A673 (cell line): ENCODE data around the gene MYO1E.

Source experiments
- CTCF ChIP-seq: fragments of 300-800, 200-600 bp; sonication (generic); conservative IDR thresholded peaks from 2 replicates; pipeline ENCODE4 v1.5.1; 2017; ENCODE audit warnings: low read depth, mild to moderate bottlenecking, antibody characterized with exemption, low read length, moderate library complexity, mixed read lengths
- EZH2 ChIP-seq: fragments of 200-600 bp; sonication (generic); IDR thresholded peaks from 2 replicates; pipeline ENCODE4 v1.6.1; 2017; ENCODE audit warnings: borderline replicate concordance, low read depth, mild to moderate bottlenecking, mixed read lengths, antibody characterized with exemption, low read length; ENCODE audit not compliant: poor library complexity, severe bottlenecking

- TF ChIP-seq CTCF (no peak), EZH2 (no peak)
Measured at GRCh38 chr15:59315914-59316451, 56.7 kb downstream of the MYO1E start.
